Parathyroid adenoma (tissue), 2 donors: ENCODE data around the gene REM1.

Experiments
- H2AFZ ChIP-seq: fragments of 300-600 bp; sonication (generic); one replicate; pipeline ENCODE4 v1.7.0; 2017; ENCODE audit warnings: antibody characterized with exemption, mild to moderate bottlenecking
- H3K27ac ChIP-seq: fragments of 300-600 bp; sonication (generic); one replicate; pipeline ENCODE4 v1.7.0; 2017
- H3K27me3 ChIP-seq: fragments of 300-600 bp; sonication (generic); one replicate; pipeline ENCODE4 v1.7.0; 2017; ENCODE audit warnings: low read length; ENCODE audit not compliant: control insufficient read depth, insufficient read depth
- H3K36me3 ChIP-seq: fragments of 300-600 bp; sonication (generic); one replicate; pipeline ENCODE4 v1.7.0; 2017; ENCODE audit warnings: low read length; ENCODE audit not compliant: control insufficient read depth, insufficient read depth
- H3K4me1 ChIP-seq: fragments of 300-600 bp; sonication (generic); one replicate; pipeline ENCODE4 v1.7.0; 2017; ENCODE audit warnings: control low read depth
- H3K4me2 ChIP-seq: fragments of 300-600 bp; sonication (generic); one replicate; pipeline ENCODE4 v1.7.0; 2017; ENCODE audit warnings: low read length
- H3K4me3 ChIP-seq: fragments of 300-600 bp; sonication (generic); one replicate; pipeline ENCODE4 v1.7.0; 2017; ENCODE audit warnings: low read depth, low read length
- H3K79me2 ChIP-seq: fragments of 300-600 bp; sonication (generic); one replicate; pipeline ENCODE4 v1.7.0; 2017; ENCODE audit warnings: control low read depth
- H3K9ac ChIP-seq: fragments of 300-600 bp; sonication (generic); one replicate; pipeline ENCODE4 v1.7.0; 2017; ENCODE audit warnings: mild to moderate bottlenecking
- H3K9me3 ChIP-seq: fragments of 300-600 bp; sonication (generic); one replicate; pipeline ENCODE4 v1.7.0; 2017; ENCODE audit warnings: low read length; ENCODE audit not compliant: control insufficient read depth
- TF ChIP-seq, protein P1 (sequence below): fragments of 300-600 bp; sonication (generic); IDR thresholded peaks from one replicate; pipeline ENCODE4 v1.7.0; 2017; ENCODE audit warnings: antibody characterized with exemption, mild to moderate bottlenecking
- donor health status: primary hyperparathyroidism.

Gene REM1

DNA sequence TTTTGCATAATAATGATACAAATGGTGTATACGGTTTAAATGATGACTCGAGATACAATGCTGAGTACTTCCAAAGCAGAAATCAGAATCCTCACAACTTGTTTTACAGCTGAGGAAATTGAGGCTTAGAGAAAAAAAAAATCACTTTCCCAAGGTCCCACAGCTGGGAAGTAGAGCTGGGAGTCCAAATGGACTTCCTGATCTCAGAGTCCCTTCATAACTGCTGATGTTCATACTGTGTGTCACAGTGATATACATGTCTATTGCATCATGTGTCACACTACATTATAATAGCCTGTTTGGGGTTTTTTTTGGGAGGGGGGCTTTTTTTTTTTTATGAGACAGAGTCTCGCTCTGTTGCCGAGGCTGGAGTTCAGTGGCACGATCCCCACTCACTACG lies 47.6 kb downstream of the REM1 start:
- H3K4me2 ChIP-seq, result no peak overlapping the region
- H3K36me3 ChIP-seq, result no peaks in the 10 kb centered on the region
- no peaks in the 10 kb centered on the region for H3K9me3 ChIP-seq
- H3K4me1 ChIP-seq, result no peaks in the 10 kb centered on the region
- H3K27ac ChIP-seq, result no peak overlapping the region
- TF ChIP-seq, protein P1, sequence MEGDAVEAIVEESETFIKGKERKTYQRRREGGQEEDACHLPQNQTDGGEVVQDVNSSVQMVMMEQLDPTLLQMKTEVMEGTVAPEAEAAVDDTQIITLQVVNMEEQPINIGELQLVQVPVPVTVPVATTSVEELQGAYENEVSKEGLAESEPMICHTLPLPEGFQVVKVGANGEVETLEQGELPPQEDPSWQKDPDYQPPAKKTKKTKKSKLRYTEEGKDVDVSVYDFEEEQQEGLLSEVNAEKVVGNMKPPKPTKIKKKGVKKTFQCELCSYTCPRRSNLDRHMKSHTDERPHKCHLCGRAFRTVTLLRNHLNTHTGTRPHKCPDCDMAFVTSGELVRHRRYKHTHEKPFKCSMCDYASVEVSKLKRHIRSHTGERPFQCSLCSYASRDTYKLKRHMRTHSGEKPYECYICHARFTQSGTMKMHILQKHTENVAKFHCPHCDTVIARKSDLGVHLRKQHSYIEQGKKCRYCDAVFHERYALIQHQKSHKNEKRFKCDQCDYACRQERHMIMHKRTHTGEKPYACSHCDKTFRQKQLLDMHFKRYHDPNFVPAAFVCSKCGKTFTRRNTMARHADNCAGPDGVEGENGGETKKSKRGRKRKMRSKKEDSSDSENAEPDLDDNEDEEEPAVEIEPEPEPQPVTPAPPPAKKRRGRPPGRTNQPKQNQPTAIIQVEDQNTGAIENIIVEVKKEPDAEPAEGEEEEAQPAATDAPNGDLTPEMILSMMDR, result no peak
- H3K4me3 ChIP-seq, result no peak overlapping the region
- no peak overlapping the region for H2AFZ ChIP-seq
- no peaks in the 10 kb centered on the region for H3K27me3 ChIP-seq
- no peak overlapping the region for H3K9ac ChIP-seq
- H3K79me2 ChIP-seq, result peaks cover 37% of the 10 kb centered on the region

DNA sequence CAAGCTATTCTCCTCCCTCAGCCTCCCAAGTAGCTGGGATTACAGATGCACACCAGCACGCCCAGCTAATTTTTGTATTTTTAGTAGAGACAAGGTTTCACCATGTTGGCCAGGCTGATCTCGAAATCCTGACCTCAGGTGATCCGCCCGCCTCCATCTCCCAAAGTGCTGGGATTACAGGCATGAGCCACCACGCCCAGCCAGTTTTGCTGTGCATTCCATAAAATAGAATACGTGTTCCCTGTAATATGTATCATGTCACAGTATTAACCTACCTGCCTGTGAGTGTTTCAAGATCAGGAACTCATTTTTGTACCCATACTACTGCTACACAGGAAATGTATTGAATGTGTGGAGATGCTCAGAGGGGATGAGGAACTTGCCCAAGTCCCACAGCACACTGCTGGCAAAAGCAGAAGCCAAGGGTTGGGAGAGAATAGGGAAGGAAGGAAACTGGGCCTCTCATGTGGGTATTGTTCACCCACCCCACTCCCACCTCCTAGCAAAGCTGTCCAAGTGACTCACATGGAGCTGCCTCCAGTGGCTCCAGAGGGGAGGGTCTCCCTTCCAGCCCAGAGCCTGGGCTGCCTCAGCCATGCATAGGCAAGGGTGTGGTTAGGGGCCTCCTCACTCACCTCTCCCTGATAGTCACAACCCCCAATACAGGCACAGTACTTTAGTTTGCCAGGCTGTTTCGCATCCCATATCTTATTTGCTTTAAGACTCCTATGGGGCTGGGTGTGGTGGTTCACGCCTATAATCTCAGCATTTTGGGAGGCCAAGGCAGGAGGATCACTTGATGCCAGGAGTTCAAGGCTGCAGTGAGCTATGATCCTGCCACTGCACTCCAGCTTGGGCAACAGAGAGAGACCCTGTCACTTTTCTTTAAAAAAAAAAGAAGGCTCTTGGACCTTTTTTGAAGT lies 48.5 kb downstream of the REM1 start:
- H3K4me2 ChIP-seq, result no peak overlapping the region
- no peak overlapping the region for H3K4me3 ChIP-seq
- H3K4me1 ChIP-seq, result no peaks in the 10 kb centered on the region
- peaks cover 31% of the 10 kb centered on the region for H3K79me2 ChIP-seq
- H3K9me3 ChIP-seq, result no peaks in the 10 kb centered on the region
- H3K9ac ChIP-seq, result no peak overlapping the region
- no peaks in the 10 kb centered on the region for H3K27me3 ChIP-seq
- no peak overlapping the region for H3K27ac ChIP-seq
- no peaks in the 10 kb centered on the region for H3K36me3 ChIP-seq
- H2AFZ ChIP-seq, result no peak overlapping the region
- TF ChIP-seq, protein P1, result no peak

DNA sequence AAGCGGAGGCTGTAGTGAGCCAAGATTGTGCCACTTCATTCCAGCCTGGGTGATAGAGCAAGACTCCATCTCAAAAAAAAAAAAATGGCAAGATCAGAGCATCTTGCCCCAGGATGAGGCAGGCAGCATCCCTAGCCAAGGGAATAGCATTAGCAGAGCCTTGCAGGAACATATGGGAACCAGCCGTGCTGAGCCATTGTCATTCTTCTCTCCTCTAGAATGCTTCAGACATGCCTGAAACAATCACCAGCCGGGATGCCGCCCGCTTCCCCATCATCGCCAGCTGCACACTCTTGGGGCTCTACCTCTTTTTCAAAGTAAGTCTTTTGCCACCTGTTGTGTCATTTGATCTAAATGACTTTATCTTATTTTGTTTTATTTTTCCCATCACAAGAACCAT lies 52.2 kb downstream of the REM1 start:
- no peaks in the 10 kb centered on the region for H3K36me3 ChIP-seq
- no peak overlapping the region for H3K4me2 ChIP-seq
- H2AFZ ChIP-seq, result no peak overlapping the region
- H3K27ac ChIP-seq, result no peak overlapping the region
- TF ChIP-seq, protein P1, result no peak
- H3K27me3 ChIP-seq, result no peaks in the 10 kb centered on the region
- H3K9ac ChIP-seq, result no peak overlapping the region
- no peaks in the 10 kb centered on the region for H3K4me1 ChIP-seq
- no peak overlapping the region for H3K4me3 ChIP-seq
- H3K79me2 ChIP-seq, result peaks cover 30% of the 10 kb centered on the region
- no peaks in the 10 kb centered on the region for H3K9me3 ChIP-seq
